ENCODE data around the gene KRT27.
"Not testable (repeated sequence)": the region's sequence is repeated elsewhere in the genome, so short reads cannot be mapped to it uniquely, and the experiment has no call there.

GRCh38 chr17:40814657-40815056 lies 32.3 kb upstream of the KRT27 start:
- TF ChIP-seq POLR2AphosphoS5 (IDR thresholded peaks at IDR 0.05; ENCODE audit: borderline replicate concordance, low read depth, low read length); EZH2 (IDR thresholded peaks at IDR 0.05): not testable (repeated sequence)

Measured in SK-N-MC (cell line).